T-helper 22 cell (primary cell): ENCODE results near the gene SPNS1.
"Not testable (repeated sequence)": the region's sequence is repeated elsewhere in the genome, so short reads cannot be mapped to it uniquely, and the experiment has no call there.

Source experiments
- DNase-seq: peaks from one replicate; pipeline ENCODE4 v3.0.0-alpha.2; 2020; ENCODE audit warnings: low read depth

The SPNS1 gene, protein sequence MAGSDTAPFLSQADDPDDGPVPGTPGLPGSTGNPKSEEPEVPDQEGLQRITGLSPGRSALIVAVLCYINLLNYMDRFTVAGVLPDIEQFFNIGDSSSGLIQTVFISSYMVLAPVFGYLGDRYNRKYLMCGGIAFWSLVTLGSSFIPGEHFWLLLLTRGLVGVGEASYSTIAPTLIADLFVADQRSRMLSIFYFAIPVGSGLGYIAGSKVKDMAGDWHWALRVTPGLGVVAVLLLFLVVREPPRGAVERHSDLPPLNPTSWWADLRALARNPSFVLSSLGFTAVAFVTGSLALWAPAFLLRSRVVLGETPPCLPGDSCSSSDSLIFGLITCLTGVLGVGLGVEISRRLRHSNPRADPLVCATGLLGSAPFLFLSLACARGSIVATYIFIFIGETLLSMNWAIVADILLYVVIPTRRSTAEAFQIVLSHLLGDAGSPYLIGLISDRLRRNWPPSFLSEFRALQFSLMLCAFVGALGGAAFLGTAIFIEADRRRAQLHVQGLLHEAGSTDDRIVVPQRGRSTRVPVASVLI

DNA sequence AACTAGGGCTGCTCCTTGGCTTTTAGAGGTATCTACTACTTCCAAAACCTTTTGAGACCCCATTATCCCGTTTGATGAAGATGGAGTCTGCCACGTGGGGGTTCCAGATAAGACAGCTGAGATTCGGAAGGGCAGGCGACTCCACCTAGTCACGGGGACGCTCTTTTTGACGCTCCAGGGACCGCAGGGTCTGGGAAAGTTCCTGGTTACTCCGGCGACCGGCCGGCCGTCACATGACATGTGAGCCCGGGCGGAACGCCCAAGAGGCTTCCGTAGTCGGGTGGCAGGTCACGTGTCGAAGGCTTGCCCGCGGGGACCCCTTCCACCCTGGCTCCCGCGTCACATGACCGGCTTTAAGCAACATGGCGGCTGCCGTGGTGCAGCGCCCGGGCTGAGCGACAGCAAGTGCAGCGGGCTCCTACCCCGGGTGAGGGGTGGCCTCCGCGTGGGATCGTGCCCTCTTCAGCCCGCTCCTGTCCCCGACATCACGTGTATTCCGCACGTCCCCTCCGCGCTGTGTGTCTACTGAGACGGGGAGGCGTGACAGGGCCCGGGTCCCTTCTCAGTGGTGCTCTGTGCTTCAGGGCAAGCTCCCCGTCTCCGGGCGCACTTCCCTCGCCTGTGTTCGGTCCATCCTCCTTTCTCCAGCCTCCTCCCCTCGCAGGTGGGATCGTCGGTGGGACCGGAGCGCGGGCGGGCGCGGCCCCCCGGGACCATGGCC is at the start of gene SPNS1:
Gene SPNS1 (plus strand): TSS at position 342 of the 721 bp plus-strand sequence. CDS start 374 bp downstream, at position 716.
- peak; percentile 82 for DNase-seq

GRCh38 chr16:28925386-28926228 is 49.0 kb upstream of the SPNS1 start:
- peak; percentile 69 for DNase-seq

DNA sequence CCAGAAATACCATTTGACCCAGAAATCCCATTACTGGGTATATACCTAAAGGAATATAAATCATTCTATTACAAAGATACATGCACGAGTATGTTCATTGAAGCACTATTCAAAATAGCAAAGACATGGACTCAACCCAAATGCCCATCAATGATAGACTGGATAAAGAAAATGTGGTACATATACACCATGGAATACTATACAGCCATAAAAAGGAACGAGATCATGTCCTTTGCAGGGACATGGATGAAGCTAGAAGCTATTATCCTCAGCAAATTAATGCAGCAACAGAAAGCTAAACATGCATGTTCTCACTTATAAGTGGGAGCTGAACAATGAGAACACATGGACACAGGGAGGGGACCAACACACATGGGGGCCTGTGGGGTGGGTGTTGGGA is 48.3 kb upstream of the SPNS1 start:
- not testable (repeated sequence) for DNase-seq

- no peak for DNase-seq
These were observed 46.8 kb upstream of the SPNS1 start for GRCh38 chr16:28927815-28928214.

DNA sequence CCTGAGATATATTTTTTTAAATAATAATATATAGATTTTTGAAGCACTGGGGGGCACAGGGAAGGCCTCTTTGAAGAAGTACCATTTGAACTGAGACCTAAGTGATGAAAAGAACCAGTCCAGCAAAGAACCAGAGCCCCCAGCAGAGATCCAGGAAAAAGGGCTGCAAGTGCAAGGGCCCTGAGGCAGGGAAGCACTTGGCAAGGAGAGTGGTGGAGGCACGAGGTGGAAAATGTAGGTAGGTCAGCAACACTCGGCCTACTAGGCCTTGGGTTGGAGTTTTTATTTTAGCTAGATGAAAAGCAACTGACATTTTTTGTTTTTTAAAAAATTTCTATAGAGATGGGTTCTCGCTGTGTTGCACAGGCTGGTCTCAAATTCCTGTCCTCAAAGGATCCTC is 44.4 kb upstream of the SPNS1 start:
- DNase-seq = no peak

- DNase-seq = no peak
These were observed 43.9 kb upstream of the SPNS1 start for GRCh38 chr16:28930652-28931051.

- DNase-seq = no peak
These were observed 42.8 kb upstream of the SPNS1 start, which contains the start of gene CD19 for GRCh38 chr16:28931801-28932225. TSS of gene CD19 (plus strand) at chr16:28931971. CDS start at chr16:28932001, 30 bp downstream.

- DNase-seq = no peak
These were observed 42.0 kb upstream of the SPNS1 start for GRCh38 chr16:28932339-28933141.

DNA sequence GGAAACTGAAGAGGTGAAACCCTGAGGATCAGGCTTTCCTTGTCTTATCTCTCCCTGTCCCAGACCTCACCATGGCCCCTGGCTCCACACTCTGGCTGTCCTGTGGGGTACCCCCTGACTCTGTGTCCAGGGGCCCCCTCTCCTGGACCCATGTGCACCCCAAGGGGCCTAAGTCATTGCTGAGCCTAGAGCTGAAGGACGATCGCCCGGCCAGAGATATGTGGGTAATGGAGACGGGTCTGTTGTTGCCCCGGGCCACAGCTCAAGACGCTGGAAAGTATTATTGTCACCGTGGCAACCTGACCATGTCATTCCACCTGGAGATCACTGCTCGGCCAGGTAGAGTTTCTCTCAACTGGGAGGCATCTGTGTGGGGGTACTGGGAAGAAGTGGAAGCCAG is 41.4 kb upstream of the SPNS1 start:
- DNase-seq = no peak

DNA sequence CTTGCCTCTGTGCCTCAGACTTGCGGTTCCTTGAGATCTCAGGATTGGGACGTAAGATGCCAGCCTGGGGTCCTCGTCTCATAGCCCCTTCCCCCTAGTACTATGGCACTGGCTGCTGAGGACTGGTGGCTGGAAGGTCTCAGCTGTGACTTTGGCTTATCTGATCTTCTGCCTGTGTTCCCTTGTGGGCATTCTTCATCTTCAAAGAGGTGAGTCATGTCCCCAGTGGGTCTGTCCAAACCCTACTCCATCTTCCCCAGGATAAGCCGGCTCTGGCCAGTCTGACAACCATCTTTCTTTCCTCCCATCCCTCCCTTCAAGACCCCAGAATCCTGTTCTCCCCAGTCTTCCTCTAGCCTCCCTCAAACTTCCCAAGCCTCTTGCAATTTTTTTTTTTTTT is 39.2 kb upstream of the SPNS1 start:
- no peak for DNase-seq

DNA sequence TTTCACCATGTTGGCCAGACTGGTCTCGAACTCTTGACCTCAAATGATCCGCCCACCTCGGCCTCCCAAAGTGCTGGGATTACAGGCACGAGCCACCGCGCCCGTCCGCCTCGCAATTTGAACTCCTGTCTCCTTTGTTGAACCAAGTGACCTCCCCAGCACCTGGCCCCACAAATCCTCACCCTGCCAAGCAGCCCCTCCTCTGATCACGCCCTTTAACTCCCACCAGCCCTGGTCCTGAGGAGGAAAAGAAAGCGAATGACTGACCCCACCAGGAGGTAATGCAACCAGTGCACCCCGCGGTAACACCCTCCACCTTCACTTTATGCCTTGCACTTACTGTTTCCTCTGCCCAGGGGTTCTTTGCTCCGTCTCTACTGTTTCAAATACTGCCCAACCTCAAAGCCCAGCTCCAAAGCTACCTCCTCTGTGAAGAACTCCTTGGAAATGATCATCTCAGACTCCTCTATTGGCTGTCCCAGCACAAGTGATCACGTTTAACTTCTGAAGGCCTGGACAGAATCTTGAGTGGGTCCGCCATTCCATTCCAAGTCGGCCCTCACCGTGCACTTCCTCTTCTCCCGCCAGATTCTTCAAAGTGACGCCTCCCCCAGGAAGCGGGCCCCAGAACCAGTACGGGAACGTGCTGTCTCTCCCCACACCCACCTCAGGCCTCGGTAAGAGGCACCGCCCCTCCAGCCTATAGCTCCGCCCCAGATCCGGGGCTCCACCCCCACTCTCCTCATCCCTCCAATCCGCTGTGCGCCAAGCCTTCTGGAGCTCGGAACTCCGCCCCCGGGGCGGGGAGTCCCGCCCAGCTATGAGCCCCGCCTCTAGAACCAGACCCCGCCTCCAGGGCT is 38.4 kb upstream of the SPNS1 start:
- DNase-seq = peak; percentile 63

DNA sequence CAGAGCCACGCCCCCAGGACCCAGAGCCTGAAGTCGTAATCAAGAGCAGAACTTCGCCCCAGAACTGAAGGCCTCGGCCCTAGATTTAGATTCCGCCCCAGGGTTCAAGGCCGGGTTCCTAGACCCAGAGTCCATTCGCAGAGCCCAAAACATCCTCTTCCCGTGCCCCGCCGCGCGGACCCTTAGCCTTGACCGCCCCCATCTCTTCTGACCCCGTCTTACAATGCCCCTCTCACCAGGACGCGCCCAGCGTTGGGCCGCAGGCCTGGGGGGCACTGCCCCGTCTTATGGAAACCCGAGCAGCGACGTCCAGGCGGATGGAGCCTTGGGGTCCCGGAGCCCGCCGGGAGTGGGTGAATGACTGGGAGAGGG is 37.8 kb upstream of the SPNS1 start:
- no peak for DNase-seq

- DNase-seq = no peak
These were observed 37.2 kb upstream of the SPNS1 start for GRCh38 chr16:28937222-28937876.

- DNase-seq = no peak
These were observed 35.9 kb upstream of the SPNS1 start for GRCh38 chr16:28938721-28939120.

DNA sequence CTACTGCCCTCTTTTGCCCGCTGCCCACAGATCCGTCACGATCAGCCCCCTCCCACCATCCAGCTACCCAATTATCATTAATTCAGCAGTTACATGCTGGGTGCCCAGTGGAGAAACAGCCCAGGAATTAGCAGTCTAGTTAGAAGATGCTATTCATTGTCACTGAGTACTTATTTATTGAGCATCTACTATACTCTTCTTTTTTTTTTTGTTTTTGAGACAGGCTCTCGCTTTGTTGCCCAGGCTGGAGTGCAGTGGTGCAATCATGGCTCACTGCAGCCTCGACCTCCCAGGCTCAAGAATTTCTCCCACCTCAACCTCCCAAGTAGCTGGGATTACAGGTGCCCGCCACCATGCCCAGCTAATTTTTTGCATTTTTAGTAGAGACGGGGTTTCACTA is 34.8 kb upstream of the SPNS1 start:
- not testable (repeated sequence) for DNase-seq

DNA sequence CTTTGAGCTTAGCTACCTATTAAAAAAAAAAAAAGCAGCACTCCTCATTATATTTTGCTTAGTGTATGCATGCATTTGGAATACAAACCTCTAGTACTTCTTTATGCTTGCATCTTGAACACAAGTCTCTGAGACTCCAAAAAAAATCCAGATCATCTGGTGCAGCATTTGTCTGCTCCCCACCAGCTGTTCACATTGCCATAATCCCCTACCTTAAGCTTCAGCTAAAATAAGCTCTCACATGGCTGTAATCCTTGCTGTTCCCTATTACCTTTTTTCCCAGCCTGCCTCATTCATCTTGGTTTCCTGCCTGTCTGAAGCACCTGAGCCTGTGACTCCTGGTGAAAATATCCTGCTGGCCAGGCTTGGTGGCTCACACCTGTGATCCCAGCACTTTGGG is 31.3 kb upstream of the SPNS1 start:
- no peak for DNase-seq

GRCh38 chr16:28946681-28947080 is 27.9 kb upstream of the SPNS1 start:
- DNase-seq = no peak

- DNase-seq = peak; percentile 98
These were observed 23.7 kb upstream of the SPNS1 start, which contains the start of gene NFATC2IP for GRCh38 chr16:28950648-28951409. TSS of gene NFATC2IP (plus strand) at chr16:28950937. CDS start at chr16:28951012, 75 bp downstream.

DNA sequence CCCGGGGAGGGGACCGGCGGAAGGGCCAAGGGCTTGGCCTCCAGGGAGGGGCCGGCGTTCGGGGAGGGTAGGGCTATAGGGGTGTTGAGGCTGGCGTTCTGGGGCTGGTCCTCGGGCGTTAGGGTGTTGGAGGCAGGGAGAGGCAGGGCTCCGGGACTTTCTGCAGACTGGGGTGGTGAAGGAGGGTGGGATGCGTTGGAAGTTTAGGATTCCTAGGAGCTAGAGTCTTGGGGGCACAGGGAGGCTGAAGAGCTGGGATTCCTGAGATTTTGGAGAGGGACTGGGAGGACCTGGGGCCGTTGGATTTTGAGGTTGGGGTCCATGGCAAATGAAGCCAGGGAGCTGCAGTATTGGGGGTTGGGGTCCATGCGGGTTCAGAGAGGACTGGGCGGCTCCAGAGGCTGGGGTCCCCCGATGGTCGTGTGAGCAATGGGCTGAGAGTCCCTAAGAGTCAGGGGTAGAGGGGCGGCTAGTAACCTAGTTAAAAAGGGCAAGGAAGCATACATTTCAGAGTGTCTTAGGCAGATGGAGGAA is 23.1 kb upstream of the SPNS1 start:
- no peak for DNase-seq
